ENCODE results near the gene RASGRF1. TPM values are rescaled to one million over a fixed set of nuclear protein-coding genes. Genes with fewer than 3 reads are reported as not detected.

RASGRF1 gene
- total RNA-seq, 4 donors from 2014 or later, result not detected

- in situ Hi-C loops (cut with MboI; ENCODE audit: low sequenced_read_pairs in 4 of 4) (no loop called here), intact Hi-C loops (cut with DNase I; ENCODE audit: low total_unique reads) (no loop called here)
- no peaks in the 10 kb centered on the region for H3K9me3 ChIP-seq
- H3K36me3 ChIP-seq, result no peaks in the 10 kb centered on the region
- no peak for ATAC-seq
- DNase-seq, result no peak
- no peak overlapping the region for H3K27ac ChIP-seq
- no peak overlapping the region for H3K4me3 ChIP-seq
- H3K4me1 ChIP-seq, result no peaks in the 10 kb centered on the region
- no peaks in the 10 kb centered on the region for H3K27me3 ChIP-seq
- no peak for TF ChIP-seq POLR2A (IDR thresholded peaks at IDR 0.05)
- TF ChIP-seq CTCF (IDR thresholded peaks at IDR 0.05 in 4 of 5, conservative IDR thresholded peaks at IDR 0.05 in 1 of 5), result no peak
These were observed 13.9 kb downstream of the RASGRF1 start for GRCh38 chr15:79076661-79077060.

GRCh38 chr15:79075256-79075655 lies 15.3 kb downstream of the RASGRF1 start:
- intact Hi-C loops (cut with DNase I; ENCODE audit: low total_unique reads), result no loop called here
- no peak for TF ChIP-seq CTCF (IDR thresholded peaks at IDR 0.05 in 4 of 5, conservative IDR thresholded peaks at IDR 0.05 in 1 of 5)
- no peak for TF ChIP-seq POLR2A (IDR thresholded peaks at IDR 0.05)
- no peaks in the 10 kb centered on the region for H3K4me1 ChIP-seq
- DNase-seq, result no peak
- no peak overlapping the region for H3K4me3 ChIP-seq
- H3K9me3 ChIP-seq, result no peaks in the 10 kb centered on the region
- ATAC-seq, result no peak
- H3K36me3 ChIP-seq, result no peaks in the 10 kb centered on the region
- no peak overlapping the region for H3K27ac ChIP-seq
- in situ Hi-C loops (cut with MboI; ENCODE audit: low sequenced_read_pairs in 4 of 4), result no loop called here
- no peaks in the 10 kb centered on the region for H3K27me3 ChIP-seq

GRCh38 chr15:79073336-79073735 lies 17.2 kb downstream of the RASGRF1 start:
- Histone ChIP-seq H3K27me3 (no peaks in the 10 kb centered on the region), H3K4me1 (no peaks in the 10 kb centered on the region), H3K27ac (no peak overlapping the region), H3K36me3 (no peaks in the 10 kb centered on the region), H3K4me3 (no peak overlapping the region), H3K9me3 (no peaks in the 10 kb centered on the region)
- DNase-seq (no peak), ATAC-seq (no peak)
- TF ChIP-seq CTCF (IDR thresholded peaks at IDR 0.05 in 4 of 5, conservative IDR thresholded peaks at IDR 0.05 in 1 of 5) (no peak), POLR2A (IDR thresholded peaks at IDR 0.05) (no peak)
- intact Hi-C loops (cut with DNase I; ENCODE audit: low total_unique reads), result no loop called here
- in situ Hi-C loops (cut with MboI; ENCODE audit: low sequenced_read_pairs in 4 of 4), result no loop called here

- TF ChIP-seq CTCF (IDR thresholded peaks at IDR 0.05 in 4 of 5, conservative IDR thresholded peaks at IDR 0.05 in 1 of 5) (no peak), POLR2A (IDR thresholded peaks at IDR 0.05) (no peak)
- no peaks in the 10 kb centered on the region for H3K4me1 ChIP-seq
- no peaks in the 10 kb centered on the region for H3K9me3 ChIP-seq
- no peak overlapping the region for H3K4me3 ChIP-seq
- H3K27ac ChIP-seq, result no peak overlapping the region
- intact Hi-C loops (cut with DNase I; ENCODE audit: low total_unique reads), result no loop called here
- peak in 1 of 2 donors; percentile 15 for DNase-seq
- ATAC-seq, result no peak
- in situ Hi-C loops (cut with MboI; ENCODE audit: low sequenced_read_pairs in 4 of 4), result no loop called here
- no peaks in the 10 kb centered on the region for H3K27me3 ChIP-seq
- H3K36me3 ChIP-seq, result no peaks in the 10 kb centered on the region
These were observed 18.7 kb downstream of the RASGRF1 start for GRCh38 chr15:79071901-79072300.

- H3K27me3 ChIP-seq, result no peaks in the 10 kb centered on the region
- intact Hi-C loops (cut with DNase I; ENCODE audit: low total_unique reads), result no loop called here
- no peak overlapping the region for H3K4me3 ChIP-seq
- TF ChIP-seq POLR2A (IDR thresholded peaks at IDR 0.05) (no peak), CTCF (IDR thresholded peaks at IDR 0.05 in 4 of 5, conservative IDR thresholded peaks at IDR 0.05 in 1 of 5) (no peak)
- ATAC-seq (no peak), DNase-seq (no peak)
- no peak overlapping the region for H3K27ac ChIP-seq
- in situ Hi-C loops (cut with MboI; ENCODE audit: low sequenced_read_pairs in 4 of 4), result no loop called here
- H3K4me1 ChIP-seq, result no peaks in the 10 kb centered on the region
- no peaks in the 10 kb centered on the region for H3K9me3 ChIP-seq
- no peaks in the 10 kb centered on the region for H3K36me3 ChIP-seq
These were observed 21.8 kb downstream of the RASGRF1 start for GRCh38 chr15:79068790-79069189.
